ENCODE results near the gene REV3L. TPM values are rescaled to one million over a fixed set of nuclear protein-coding genes. Genes with fewer than 3 reads are reported as not detected.

REV3L gene
- total RNA-seq, 1 donor: 19.9 TPM

DNA sequence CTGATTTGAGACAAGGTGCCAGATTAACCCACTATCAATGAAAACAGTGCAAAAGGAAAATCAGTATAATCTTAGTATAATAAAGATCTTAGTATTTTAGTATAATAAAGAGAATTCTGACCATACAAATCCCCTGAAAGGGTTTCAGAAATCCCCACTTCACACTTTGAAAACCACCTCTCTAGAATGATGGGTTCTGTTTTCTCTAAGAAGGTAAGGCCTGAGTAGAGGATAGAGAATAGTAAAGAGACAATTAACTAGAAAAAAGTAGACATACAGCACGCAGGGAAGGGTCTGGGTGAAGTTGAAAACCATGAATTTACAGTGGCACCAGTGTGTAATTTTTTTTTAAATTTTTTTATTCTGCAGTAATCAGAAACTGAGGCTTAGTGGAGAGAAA, 73.6 kb downstream of the REV3L start:
- Histone ChIP-seq H3K4me3 (ENCODE audit: low read length) (no peak overlapping the region), H3K9me3 (ENCODE audit: low read depth, low read length) (no peaks in the 10 kb centered on the region), H3K4me1 (ENCODE audit: insufficient read depth, low read length) (peaks cover 40% of the 10 kb centered on the region), H3K27me3 (ENCODE audit: insufficient read depth, low read length) (no peaks in the 10 kb centered on the region)

DNA sequence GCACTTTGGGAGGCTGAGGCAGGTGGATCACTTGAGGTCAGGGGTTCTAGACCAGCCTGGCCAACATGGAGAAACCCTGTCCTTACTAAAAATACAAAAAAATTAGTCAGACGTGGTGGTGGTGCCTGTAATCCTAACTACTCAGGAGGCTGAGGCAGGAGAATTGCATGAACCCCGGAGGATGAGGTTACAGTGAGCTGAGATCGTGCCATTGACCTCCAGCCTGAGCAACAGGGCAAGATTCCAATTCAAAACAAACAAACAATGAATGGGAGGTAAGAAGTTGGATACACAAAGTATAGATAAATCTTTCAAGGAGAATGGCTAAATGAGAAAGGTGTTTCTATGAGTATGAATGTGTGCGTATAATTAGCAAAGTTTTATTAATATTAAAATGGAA, 75.3 kb downstream of the REV3L start:
- no peaks in the 10 kb centered on the region for H3K27me3 ChIP-seq (ENCODE audit: insufficient read depth, low read length)
- no peaks in the 10 kb centered on the region for H3K9me3 ChIP-seq (ENCODE audit: low read depth, low read length)
- no peak overlapping the region for H3K4me3 ChIP-seq (ENCODE audit: low read length)
- peaks cover 36% of the 10 kb centered on the region for H3K4me1 ChIP-seq (ENCODE audit: insufficient read depth, low read length)

DNA sequence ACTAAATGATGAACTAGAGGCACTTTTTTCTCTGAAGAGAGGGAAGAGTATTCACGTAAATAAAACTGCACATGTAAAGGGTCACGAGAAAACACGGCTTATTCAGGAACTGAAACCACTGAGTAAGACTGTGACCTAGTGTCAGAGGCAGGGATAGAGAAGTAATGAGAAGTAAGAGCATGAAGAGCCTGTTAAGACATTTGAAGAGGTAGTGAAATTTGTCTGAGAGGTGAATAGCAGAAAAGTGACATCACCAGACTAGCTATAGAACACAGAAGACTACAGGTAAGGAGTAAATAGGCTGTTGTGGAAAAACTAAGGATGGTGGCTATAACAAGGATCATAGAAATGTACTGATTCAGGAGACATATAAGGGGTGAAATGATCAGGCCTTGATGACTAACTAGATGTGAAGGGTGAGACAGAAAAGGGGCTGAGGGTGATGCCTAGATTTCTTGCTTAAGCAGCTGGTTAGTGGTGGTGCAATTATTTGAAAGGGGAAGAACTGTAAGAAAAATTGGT, 76.8 kb downstream of the REV3L start:
- Histone ChIP-seq H3K9me3 (ENCODE audit: low read depth, low read length) (no peaks in the 10 kb centered on the region), H3K4me1 (ENCODE audit: insufficient read depth, low read length) (peaks cover 32% of the 10 kb centered on the region), H3K4me3 (ENCODE audit: low read length) (no peak overlapping the region), H3K27me3 (ENCODE audit: insufficient read depth, low read length) (no peaks in the 10 kb centered on the region)

DNA sequence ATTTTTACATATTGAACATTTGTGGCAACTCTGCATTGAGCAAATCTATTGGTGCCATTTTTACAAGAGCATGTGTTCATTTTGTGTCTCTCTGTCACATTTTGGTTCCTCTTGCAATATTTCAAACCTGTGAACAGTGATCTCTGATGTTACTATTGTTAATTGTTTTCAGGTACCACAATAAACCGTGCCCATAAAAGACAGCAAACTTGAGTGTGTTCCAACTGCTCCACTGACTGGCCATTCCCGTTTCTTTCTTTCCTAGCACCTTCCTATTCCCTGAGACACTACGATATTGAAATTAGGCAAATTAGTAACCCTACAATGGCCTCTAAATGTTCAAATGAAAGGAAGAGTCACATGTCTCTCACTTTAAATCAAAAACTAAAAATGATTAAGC, 79.6 kb downstream of the REV3L start:
- no peaks in the 10 kb centered on the region for H3K27me3 ChIP-seq (ENCODE audit: insufficient read depth, low read length)
- peaks cover 14% of the 10 kb centered on the region for H3K4me1 ChIP-seq (ENCODE audit: insufficient read depth, low read length)
- no peak overlapping the region for H3K4me3 ChIP-seq (ENCODE audit: low read length)
- H3K9me3 ChIP-seq (ENCODE audit: low read depth, low read length): no peaks in the 10 kb centered on the region

DNA sequence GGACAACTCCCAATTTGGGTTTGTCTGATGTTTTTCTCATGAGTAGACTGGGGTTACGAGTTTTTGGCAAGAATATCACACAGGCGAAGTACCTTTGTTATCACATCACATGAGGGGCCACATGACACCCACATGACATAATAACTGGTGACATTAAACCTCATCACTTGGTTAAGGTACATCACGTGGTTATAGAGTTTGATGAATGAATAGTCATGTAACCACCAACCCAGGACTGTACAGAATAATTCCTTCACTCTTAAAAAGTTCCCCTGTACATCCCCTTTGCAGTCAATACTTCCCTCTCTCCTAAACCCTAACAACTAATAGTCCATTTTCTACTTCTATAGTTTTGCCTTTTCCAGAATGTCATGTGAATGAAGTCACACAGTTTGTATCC, 83.4 kb downstream of the REV3L start:
- Histone ChIP-seq H3K4me3 (ENCODE audit: low read length) (no peak overlapping the region), H3K27me3 (ENCODE audit: insufficient read depth, low read length) (no peaks in the 10 kb centered on the region), H3K9me3 (ENCODE audit: low read depth, low read length) (no peaks in the 10 kb centered on the region), H3K4me1 (ENCODE audit: insufficient read depth, low read length) (no peaks in the 10 kb centered on the region)

DNA sequence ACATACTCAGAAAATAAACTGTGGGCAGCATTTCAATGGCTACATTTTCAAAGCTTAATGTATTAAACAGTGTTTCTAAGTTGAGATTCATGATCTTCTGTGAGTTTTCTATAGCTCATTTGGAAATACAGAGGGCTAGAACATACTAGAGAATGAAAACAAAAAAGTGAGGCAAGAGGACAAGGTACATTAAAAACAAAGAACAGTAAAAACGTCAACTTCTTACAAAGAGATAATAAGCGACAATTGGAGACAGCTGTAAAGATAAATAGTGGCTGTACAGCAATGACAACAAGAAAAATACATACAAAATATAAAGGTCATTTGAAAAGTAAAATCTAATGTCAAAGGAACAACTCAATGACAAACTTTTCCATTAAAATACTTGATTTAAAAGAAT, 94.3 kb downstream of the REV3L start:
- Histone ChIP-seq H3K9me3 (ENCODE audit: low read depth, low read length) (no peaks in the 10 kb centered on the region), H3K4me1 (ENCODE audit: insufficient read depth, low read length) (no peaks in the 10 kb centered on the region), H3K27me3 (ENCODE audit: insufficient read depth, low read length) (no peaks in the 10 kb centered on the region), H3K4me3 (ENCODE audit: low read length) (no peak overlapping the region)

DNA sequence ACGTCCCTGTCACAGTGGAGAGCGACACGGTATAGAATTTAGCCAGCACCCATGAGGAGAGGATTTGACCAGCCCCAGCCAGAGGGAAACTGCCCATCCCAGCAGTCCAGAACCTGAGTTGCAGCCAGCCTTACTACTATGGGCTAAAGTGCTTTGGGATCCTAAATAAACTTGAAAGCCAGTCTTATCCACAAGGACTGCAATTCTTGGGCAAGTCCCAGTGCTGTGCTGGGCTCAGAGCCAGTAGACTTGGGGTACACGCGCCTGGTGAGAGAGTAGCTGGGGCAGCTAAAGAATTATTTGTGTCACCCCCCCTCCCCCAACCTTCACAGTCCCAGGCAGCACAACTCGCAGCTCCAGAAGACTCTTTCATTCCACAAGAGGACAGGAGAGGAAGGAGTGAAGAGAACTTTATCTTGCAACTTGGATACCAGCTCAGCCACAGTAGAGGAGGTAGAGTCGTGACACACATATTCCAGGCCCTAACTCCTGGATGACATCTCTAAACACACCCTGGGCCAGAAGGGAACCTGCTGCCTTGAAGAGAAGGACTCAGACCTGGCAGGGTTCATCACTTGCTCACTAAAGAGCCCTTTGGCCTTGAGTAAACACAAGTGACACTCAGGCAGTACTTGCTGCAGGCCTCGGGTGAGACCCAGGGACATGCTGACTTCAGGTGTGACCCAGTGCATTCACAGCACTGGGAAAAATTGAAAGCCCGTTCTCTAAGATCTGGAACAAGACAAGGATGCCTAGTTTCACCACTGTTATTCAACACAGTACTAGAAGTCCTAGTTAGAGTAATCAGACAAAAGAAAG, 100.3 kb downstream of the REV3L start:
- Histone ChIP-seq H3K9me3 (ENCODE audit: low read depth, low read length) (no peaks in the 10 kb centered on the region), H3K4me3 (ENCODE audit: low read length) (no peak overlapping the region), H3K27me3 (ENCODE audit: insufficient read depth, low read length) (no peaks in the 10 kb centered on the region), H3K4me1 (ENCODE audit: insufficient read depth, low read length) (no peaks in the 10 kb centered on the region)

DNA sequence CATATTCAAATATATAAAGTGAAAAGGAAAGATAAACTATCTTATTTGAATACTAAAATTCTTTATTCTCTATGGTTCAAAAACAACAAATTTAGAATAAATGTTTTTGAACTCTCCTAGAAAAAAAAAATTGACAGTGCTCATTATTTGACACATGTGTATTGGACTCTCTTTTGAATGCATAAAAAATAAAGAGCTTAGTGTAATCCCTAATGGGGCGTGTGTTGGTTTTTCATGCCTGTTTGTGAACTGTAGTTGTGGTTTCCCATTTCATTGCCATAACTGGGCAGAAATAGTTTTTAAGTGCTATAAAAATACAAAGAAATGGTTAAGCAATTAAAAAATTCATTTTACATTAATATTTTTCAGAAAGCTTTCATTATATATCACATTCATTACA, 101.3 kb downstream of the REV3L start:
- no peaks in the 10 kb centered on the region for H3K27me3 ChIP-seq (ENCODE audit: insufficient read depth, low read length)
- H3K4me3 ChIP-seq (ENCODE audit: low read length): no peak overlapping the region
- no peaks in the 10 kb centered on the region for H3K4me1 ChIP-seq (ENCODE audit: insufficient read depth, low read length)
- H3K9me3 ChIP-seq (ENCODE audit: low read depth, low read length): no peaks in the 10 kb centered on the region

DNA sequence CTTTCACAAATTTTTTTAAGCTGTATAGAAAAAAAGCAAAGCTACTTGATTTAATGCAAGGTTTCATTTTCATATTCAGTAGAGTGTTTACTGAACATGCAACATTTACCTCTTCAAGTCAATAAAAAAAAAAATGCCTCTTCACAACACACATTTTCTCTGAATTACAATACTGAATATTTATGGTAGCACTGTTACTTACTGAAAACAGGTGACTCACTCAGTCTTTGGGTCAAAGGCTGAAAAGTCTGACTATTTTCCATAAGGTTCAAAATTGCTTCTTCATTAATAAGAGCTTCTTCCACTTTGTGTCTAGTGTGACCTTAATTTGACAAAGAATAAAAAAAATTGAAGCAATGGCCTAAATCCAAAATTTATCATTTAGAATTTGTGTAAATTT, 101.9 kb downstream of the REV3L start:
- Histone ChIP-seq H3K4me1 (ENCODE audit: insufficient read depth, low read length) (no peaks in the 10 kb centered on the region), H3K4me3 (ENCODE audit: low read length) (no peak overlapping the region), H3K27me3 (ENCODE audit: insufficient read depth, low read length) (no peaks in the 10 kb centered on the region), H3K9me3 (ENCODE audit: low read depth, low read length) (no peaks in the 10 kb centered on the region)

DNA sequence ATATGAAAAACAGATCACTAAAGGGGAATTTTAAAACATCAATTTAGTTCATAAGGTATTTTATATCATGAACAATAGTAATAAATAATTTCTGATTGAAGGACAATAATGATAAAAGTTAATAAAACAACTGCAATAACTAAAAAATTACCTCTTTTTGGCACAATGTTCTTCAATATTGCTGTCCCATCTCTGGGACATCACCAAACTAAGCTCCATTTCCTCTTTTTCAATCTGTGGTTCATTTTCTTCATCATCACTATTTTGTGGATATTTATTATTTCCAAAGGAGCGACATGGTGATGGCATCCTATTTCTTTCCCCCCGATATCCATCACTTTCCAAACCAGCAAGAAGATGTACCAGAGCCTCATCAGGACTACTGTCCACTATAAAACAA, 103.2 kb downstream of the REV3L start:
- no peaks in the 10 kb centered on the region for H3K4me1 ChIP-seq (ENCODE audit: insufficient read depth, low read length)
- no peaks in the 10 kb centered on the region for H3K9me3 ChIP-seq (ENCODE audit: low read depth, low read length)
- H3K4me3 ChIP-seq (ENCODE audit: low read length): no peak overlapping the region
- H3K27me3 ChIP-seq (ENCODE audit: insufficient read depth, low read length): no peaks in the 10 kb centered on the region

DNA sequence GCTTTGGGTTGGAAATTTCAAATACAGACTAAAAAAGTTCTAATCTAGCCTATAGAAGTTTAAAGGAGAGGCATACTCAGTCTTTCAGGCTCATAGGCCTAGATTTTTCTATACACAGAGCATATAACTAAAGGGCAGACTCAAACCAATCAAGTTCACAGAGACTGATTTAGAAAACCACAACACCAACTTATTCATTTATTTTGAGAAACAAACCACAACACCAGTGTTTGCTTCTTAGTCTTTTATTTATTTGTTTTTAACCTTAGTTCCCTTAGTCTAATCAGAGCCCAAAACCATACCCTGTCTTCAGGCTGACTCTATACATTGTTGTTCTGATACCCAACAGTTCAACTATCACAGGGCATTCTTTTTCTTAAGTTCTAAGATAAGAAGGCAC, 103.7 kb downstream of the REV3L start:
- no peaks in the 10 kb centered on the region for H3K4me1 ChIP-seq (ENCODE audit: insufficient read depth, low read length)
- no peak overlapping the region for H3K4me3 ChIP-seq (ENCODE audit: low read length)
- no peaks in the 10 kb centered on the region for H3K27me3 ChIP-seq (ENCODE audit: insufficient read depth, low read length)
- no peaks in the 10 kb centered on the region for H3K9me3 ChIP-seq (ENCODE audit: low read depth, low read length)

DNA sequence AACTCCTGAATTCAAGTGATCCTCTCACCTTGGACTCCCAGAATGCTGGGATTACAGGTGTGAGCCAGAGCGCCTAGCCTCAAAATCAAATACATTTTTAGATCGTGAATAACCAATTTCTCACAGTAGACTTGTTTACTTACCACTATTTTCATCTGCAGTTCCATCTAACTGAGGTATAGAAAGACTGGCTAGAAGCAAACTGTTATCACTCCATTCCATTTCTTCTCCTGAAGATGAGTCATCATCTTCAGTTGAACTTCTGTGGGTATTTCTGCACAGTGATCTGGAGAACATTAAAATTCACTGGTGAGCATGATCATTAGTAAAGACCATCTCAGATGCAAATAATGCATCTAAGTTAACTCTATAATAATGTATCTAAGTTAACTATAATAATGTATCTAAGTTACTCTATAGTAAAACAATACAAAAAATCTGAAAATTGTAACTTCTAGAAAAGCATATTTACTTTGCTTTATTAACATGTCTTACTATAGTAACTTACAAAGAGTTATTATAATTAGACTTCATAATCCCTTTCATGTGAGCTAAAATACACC, 105.4 kb downstream of the REV3L start:
- Histone ChIP-seq H3K4me3 (ENCODE audit: low read length) (no peak overlapping the region), H3K9me3 (ENCODE audit: low read depth, low read length) (no peaks in the 10 kb centered on the region), H3K4me1 (ENCODE audit: insufficient read depth, low read length) (no peaks in the 10 kb centered on the region), H3K27me3 (ENCODE audit: insufficient read depth, low read length) (no peaks in the 10 kb centered on the region)

DNA sequence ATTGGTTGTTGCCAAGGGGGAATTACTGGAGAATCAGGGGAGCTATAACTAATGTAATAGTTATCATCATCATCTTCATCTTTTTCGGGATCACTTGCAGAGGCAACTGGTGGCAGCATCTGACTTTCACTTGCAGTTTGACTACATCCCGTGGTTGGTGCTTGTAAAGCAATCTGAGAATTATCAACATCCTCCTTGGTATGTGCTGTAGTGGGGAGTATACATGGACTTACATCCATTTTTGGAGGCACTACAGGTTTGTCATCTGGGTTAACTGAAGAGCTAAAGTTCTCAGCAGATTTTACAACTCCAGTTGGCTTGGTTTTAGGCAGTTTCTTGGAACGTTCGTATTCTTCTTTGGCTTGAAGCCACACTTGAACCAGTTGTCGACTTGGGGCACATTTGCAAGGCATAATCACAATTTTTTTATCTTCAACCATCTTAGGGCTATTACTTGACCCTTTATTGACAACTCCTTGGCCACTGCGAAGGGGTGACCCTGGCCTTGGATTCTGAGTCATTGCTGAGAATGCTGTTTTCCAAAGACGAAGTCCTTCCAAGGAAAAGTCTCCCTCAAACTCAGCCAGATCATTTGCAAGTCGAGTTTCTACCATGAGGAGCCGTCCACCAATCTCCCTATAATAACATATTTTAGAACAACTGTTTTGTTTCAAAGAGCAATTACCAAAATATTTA, 115.5 kb downstream of the REV3L start:
- no peaks in the 10 kb centered on the region for H3K9me3 ChIP-seq (ENCODE audit: low read depth, low read length)
- H3K4me1 ChIP-seq (ENCODE audit: insufficient read depth, low read length): no peaks in the 10 kb centered on the region
- no peaks in the 10 kb centered on the region for H3K27me3 ChIP-seq (ENCODE audit: insufficient read depth, low read length)
- H3K4me3 ChIP-seq (ENCODE audit: low read length): no peak overlapping the region

DNA sequence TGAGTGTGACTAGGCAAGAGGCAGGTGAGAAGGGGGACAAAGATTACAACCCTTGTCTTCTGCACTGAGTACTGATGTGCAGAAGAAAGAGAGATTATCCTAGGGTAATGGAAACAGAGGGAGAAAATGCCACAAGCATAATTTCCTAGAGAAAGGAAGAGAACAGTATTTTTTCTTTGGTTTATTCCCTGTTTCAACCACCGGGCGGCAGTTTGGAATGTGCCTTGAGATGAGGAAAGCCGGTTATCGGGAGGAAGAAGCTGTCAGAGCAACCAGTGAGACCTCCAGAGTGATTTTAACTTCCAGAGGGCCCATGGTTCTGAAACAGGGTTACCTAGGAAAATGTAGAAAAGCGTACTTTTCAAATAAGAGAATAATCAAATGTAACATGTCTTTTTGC, 121.4 kb downstream of the REV3L start:
- H3K4me1 ChIP-seq (ENCODE audit: insufficient read depth, low read length): no peaks in the 10 kb centered on the region
- no peaks in the 10 kb centered on the region for H3K27me3 ChIP-seq (ENCODE audit: insufficient read depth, low read length)
- no peak overlapping the region for H3K4me3 ChIP-seq (ENCODE audit: low read length)
- H3K9me3 ChIP-seq (ENCODE audit: low read depth, low read length): no peaks in the 10 kb centered on the region

DNA sequence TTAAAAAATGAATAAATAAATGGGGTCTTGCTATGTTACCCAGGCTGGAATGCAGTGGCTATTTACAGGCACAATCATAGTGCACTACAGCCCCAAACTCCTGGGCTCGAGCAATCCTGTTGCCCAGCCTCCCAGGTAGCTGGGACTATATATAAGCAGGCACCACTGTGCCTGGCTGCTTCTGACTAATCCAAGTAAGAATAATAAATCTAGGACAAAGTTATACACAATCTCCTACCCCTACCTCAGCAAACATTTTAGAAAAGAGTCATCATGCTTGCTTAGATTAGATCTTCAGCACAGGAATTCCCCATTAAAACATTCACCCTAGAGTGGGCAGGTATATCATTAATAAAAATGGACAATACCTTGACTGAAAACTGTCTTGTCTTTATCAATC, 124.6 kb downstream of the REV3L start:
- Histone ChIP-seq H3K4me3 (ENCODE audit: low read length) (no peak overlapping the region), H3K9me3 (ENCODE audit: low read depth, low read length) (no peaks in the 10 kb centered on the region), H3K27me3 (ENCODE audit: insufficient read depth, low read length) (no peaks in the 10 kb centered on the region), H3K4me1 (ENCODE audit: insufficient read depth, low read length) (peaks cover 11% of the 10 kb centered on the region)

All from mononuclear cell (primary cell).